HG03521 (cell line): Measurements from ENCODE around the gene RRP12.
"Not testable (repeated sequence)": the region's sequence is repeated elsewhere in the genome, so short reads cannot be mapped to it uniquely, and the experiment has no call there.

Source experiments
- ATAC-seq: cut with Tn5 transposase; IDR thresholded peaks from one replicate; pipeline ENCODE4 v1.9.1; 2021; ENCODE audit warnings: mild to moderate bottlenecking, moderate library complexity; ENCODE audit not compliant: unreplicated experiment

The RRP12 gene

GRCh38 chr10:97407211-97407951, 6.2 kb upstream of the RRP12 start:
- peak; percentile 83 for ATAC-seq

GRCh38 chr10:97406483-97406882, 5.3 kb upstream of the RRP12 start:
- ATAC-seq: not testable (repeated sequence)

GRCh38 chr10:97406064-97406463, 4.9 kb upstream of the RRP12 start:
- ATAC-seq: no peak

- ATAC-seq: no peak
Measured at GRCh38 chr10:97404044-97404443, 2.9 kb upstream of the RRP12 start.

GRCh38 chr10:97401455-97401919, 347 bp upstream of the RRP12 start:
- ATAC-seq: no peak

- no peak for ATAC-seq
Measured at GRCh38 chr10:97399843-97400545, 1.1 kb downstream of the RRP12 start.

- ATAC-seq: no peak
Measured at GRCh38 chr10:97396056-97396455, 5.1 kb downstream of the RRP12 start.

GRCh38 chr10:97393034-97393573, 8.0 kb downstream of the RRP12 start:
- ATAC-seq: no peak

- ATAC-seq: no peak
Measured at GRCh38 chr10:97390091-97390490, 11.0 kb downstream of the RRP12 start.

- no peak for ATAC-seq
Measured at GRCh38 chr10:97388152-97388551, 13.0 kb downstream of the RRP12 start.

GRCh38 chr10:97385565-97385964, 15.6 kb downstream of the RRP12 start:
- ATAC-seq: no peak

- ATAC-seq: no peak
Measured at GRCh38 chr10:97384641-97385040, 16.5 kb downstream of the RRP12 start.

- ATAC-seq: no peak
Measured at GRCh38 chr10:97384156-97384555, 17.0 kb downstream of the RRP12 start.

- no peak for ATAC-seq
Measured at GRCh38 chr10:97383159-97383558, 18.0 kb downstream of the RRP12 start.

GRCh38 chr10:97381626-97382025, 19.5 kb downstream of the RRP12 start:
- no peak for ATAC-seq

- no peak for ATAC-seq
Measured at GRCh38 chr10:97380516-97380915, 20.6 kb downstream of the RRP12 start.

- ATAC-seq: no peak
Measured at GRCh38 chr10:97378933-97379921, 21.9 kb downstream of the RRP12 start.

GRCh38 chr10:97376413-97376812, 24.7 kb downstream of the RRP12 start:
- ATAC-seq: no peak

- no peak for ATAC-seq
Measured at GRCh38 chr10:97373456-97373855, 27.7 kb downstream of the RRP12 start.

GRCh38 chr10:97372233-97372875, 28.8 kb downstream of the RRP12 start:
- no peak for ATAC-seq
